Panc1 (cell line): ENCODE measurements around the gene KIAA1217. TPM values are rescaled to one million over a fixed set of nuclear protein-coding genes. Genes with fewer than 3 reads are reported as not detected.

Experiments
- ATAC-seq: fragments of 200-7000 bp; cut with Tn5 transposase; 2 replicates; pipeline ENCODE4 v1.9.1; 2020; ENCODE audit warnings: mild to moderate bottlenecking, moderate library complexity
- BruUV-seq: library from RNA; stranded (reverse); fragments of 400-500 nt; replicated peaks from 2 replicates; lab custom pipeline; 2021; lab: Mats Ljungman, UMichigan
- CTCF ChIA-PET: fragments of 300-600 bp; sonication (Branson Sonifier 250); formaldehyde crosslinking; loops from one replicate; lab custom pipeline; 2022; ENCODE audit warnings: antibody characterized with exemption; lab: Charles Lee
- POLR2A ChIA-PET: fragments of 300-600 bp; sonication (Branson Sonifier 250); formaldehyde crosslinking; loops from one replicate; lab custom pipeline; 2022; ENCODE audit warnings: antibody characterized with exemption; lab: Charles Lee
- DNase-seq: peaks from one replicate; pipeline ENCODE4 v3.0.0-alpha.2; 2010; ENCODE audit warnings: low read depth, low spot score
- H3K27ac ChIP-seq: 2 replicates; pipeline ENCODE4 v1.5.1; 2011; ENCODE audit warnings: mild to moderate bottlenecking, low read length, inconsistent platforms
- H3K27me3 ChIP-seq: fragments of 200-500 bp; sonication (Bioruptor generic); 2 replicates; pipeline ENCODE4 v1.6.0; 2014; ENCODE audit warnings: low read length, inconsistent platforms; ENCODE audit not compliant: control insufficient read depth, insufficient read depth
- H3K36me3 ChIP-seq: fragments of 200-500 bp; sonication (Bioruptor generic); 2 replicates; pipeline ENCODE4 v1.5.1; 2014; ENCODE audit warnings: inconsistent platforms, mild to moderate bottlenecking, low read length, moderate library complexity; ENCODE audit not compliant: control insufficient read depth, insufficient read depth
- H3K4me1 ChIP-seq: 2 replicates; pipeline ENCODE4 v1.5.1; 2011; ENCODE audit warnings: inconsistent platforms, mild to moderate bottlenecking, low read length, moderate library complexity; ENCODE audit not compliant: control insufficient read depth, insufficient read depth
- H3K4me3 ChIP-seq, 2 experiments: 2 replicates each; pipeline ENCODE4 v1.5.1; 2011 to 2012; ENCODE audit warnings: low read depth in 2 of 2, low read length in 2 of 2, mild to moderate bottlenecking in 2 of 2, inconsistent platforms in 1 of 2, moderate library complexity in 1 of 2
- H3K9me3 ChIP-seq: fragments of 200-500 bp; sonication (Bioruptor generic); 2 replicates; pipeline ENCODE4 v1.5.1; 2014; ENCODE audit warnings: low read depth, mild to moderate bottlenecking, inconsistent platforms, low read length, moderate library complexity; ENCODE audit not compliant: control insufficient read depth, insufficient read depth
- CTCF ChIP-seq: fragments of 450-650 bp; IDR thresholded peaks from 2 replicates; pipeline ENCODE4 v1.5.1; 2017; ENCODE audit warnings: mild to moderate bottlenecking
- POLR2AphosphoS5 ChIP-seq: IDR thresholded peaks from 2 replicates; pipeline ENCODE4 v1.6.1; 2012; ENCODE audit warnings: mild to moderate bottlenecking, low read depth, low read length, moderate library complexity
- REST ChIP-seq, 2 experiments: IDR thresholded peaks; 2 replicates each; pipeline ENCODE4 v1.6.1; 2011 to 2012; ENCODE audit warnings: low read depth in 2 of 2, control low read depth in 1 of 2, low read length in 1 of 2, mild to moderate bottlenecking in 1 of 2, moderate library complexity in 1 of 2; ENCODE audit not compliant: insufficient read depth in 1 of 2
- SIN3A ChIP-seq: IDR thresholded peaks from 2 replicates; pipeline ENCODE4 v1.6.1; 2012; ENCODE audit warnings: low read depth, mild to moderate bottlenecking, low read length, moderate library complexity, borderline replicate concordance; ENCODE audit not compliant: insufficient read depth
- TCF7L2 ChIP-seq: IDR thresholded peaks from 2 replicates; pipeline ENCODE4 v1.6.1; 2011; ENCODE audit warnings: mild to moderate bottlenecking, low read depth, low read length, inconsistent platforms
- in situ Hi-C: cut with HindIII; loops from 2 replicates; pipeline ENCODE4 v1.10.0; 2016; ENCODE audit warnings: low sequenced_read_pairs, low pct_unique_long_range_greater_than_20kb
- intact Hi-C: fragments of 100-400 bp; cut with micrococcal nuclease; formaldehyde crosslinking; loops from one replicate; pipeline ENCODE4 v1.10.0; 2022; ENCODE audit not compliant: unreplicated experiment
- total RNA-seq: library from RNA; stranded (reverse); gene quantifications from one replicate; pipeline ENCODE4 v1.2.1, GENCODE V29; 2021; ENCODE audit not compliant: unreplicated experiment

KIAA1217 gene
- total RNA-seq, 1 experiment from 2014 or later = 11.6 TPM

GRCh38 chr10:24251547-24251946, 42.6 kb downstream of the KIAA1217 start:
- intact Hi-C loops = no loop called here
- DNase-seq (no peak), ATAC-seq (no peak)
- BruUV-seq = no TSS peak
- H3K36me3 ChIP-seq = no peaks in the 10 kb centered on the region
- POLR2A ChIA-PET = no interaction called here
- TF ChIP-seq REST (IDR thresholded peaks at IDR 0.05; ENCODE audit: insufficient read depth in 1 of 2, low read depth in 2 of 2, low read length in 1 of 2) (no peak), CTCF (no peak), SIN3A (no peak), TCF7L2 (no peak), POLR2AphosphoS5 (no peak)
- H3K27ac ChIP-seq = no peak overlapping the region
- CTCF ChIA-PET = no interaction called here
- no peaks in the 10 kb centered on the region for H3K4me1 ChIP-seq
- H3K9me3 ChIP-seq = no peaks in the 10 kb centered on the region
- H3K27me3 ChIP-seq = no peaks in the 10 kb centered on the region
- H3K4me3 ChIP-seq = no peak overlapping the region
- in situ Hi-C loops = no loop called here

- no peaks in the 10 kb centered on the region for H3K36me3 ChIP-seq
- no peaks in the 10 kb centered on the region for H3K27me3 ChIP-seq
- H3K4me3 ChIP-seq = no peak overlapping the region
- TF ChIP-seq TCF7L2 (no peak), CTCF (no peak), POLR2AphosphoS5 (no peak), REST (IDR thresholded peaks at IDR 0.05; ENCODE audit: insufficient read depth in 1 of 2, low read depth in 2 of 2, low read length in 1 of 2) (no peak), SIN3A (no peak)
- no peaks in the 10 kb centered on the region for H3K9me3 ChIP-seq
- ChIA-PET CTCF (no interaction called here), POLR2A (no interaction called here)
- DNase-seq (no peak), ATAC-seq (no peak)
- no TSS peak for BruUV-seq
- intact Hi-C loops = no loop called here
- no peaks in the 10 kb centered on the region for H3K4me1 ChIP-seq
- no peak overlapping the region for H3K27ac ChIP-seq
- in situ Hi-C loops = no loop called here
Observed at GRCh38 chr10:24254180-24254579, 45.2 kb downstream of the KIAA1217 start.
